Measurements from ENCODE around the gene XIRP2.

Gene XIRP2

GRCh38 chr2:167292430-167293171 is 404.3 kb downstream of the XIRP2 start, which contains the start of gene B3GALT1:
TSS of gene B3GALT1 (plus strand) at chr2:167293001.
- DNase-seq (ENCODE audit: low read depth): peak; percentile 95

GRCh38 chr2:167293172-167293781 is 405.0 kb downstream of the XIRP2 start:
- DNase-seq (ENCODE audit: low read depth): peak; percentile 30

DNA sequence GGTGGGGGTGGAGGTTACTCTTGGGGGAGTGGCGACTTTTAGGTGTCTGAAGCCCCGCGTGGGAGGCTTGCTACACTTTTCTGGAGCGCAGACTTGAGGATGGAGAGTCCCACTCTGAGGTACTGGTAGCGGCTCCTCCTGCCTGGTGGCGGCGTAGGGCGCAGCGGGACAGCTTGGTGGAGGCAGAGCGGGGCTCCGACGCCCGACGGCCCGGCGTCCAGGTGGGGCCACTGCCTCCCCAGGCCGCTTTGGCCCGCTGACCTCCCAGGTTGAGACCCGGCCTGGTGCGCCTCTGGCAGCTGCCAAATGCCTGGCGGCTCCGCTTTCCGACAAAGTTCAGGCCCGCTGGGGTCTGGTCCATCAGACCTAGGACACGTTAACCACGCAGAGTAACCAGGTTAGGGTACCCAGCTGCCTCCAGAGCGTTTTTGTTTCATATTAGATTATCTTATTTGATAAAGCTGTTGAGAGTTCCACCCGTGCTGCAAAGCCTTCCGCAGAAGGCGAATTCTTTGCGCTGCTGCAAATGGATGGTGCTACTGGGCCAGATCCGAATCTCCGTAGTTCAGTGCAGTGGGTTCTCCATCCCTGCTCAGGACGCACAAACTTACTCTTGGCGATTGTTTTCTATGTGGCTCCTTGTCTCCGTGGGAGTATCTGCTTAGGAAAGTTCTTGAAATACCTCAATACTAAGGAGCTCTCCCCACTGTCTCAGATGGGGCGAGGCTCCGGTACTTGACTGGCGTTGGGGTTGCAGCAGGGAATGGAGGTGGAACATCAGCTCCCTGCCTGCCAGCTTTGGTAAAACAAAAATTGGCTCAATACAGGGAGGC is 405.9 kb downstream of the XIRP2 start:
- peak; percentile 18 for DNase-seq (ENCODE audit: low read depth)

DNA sequence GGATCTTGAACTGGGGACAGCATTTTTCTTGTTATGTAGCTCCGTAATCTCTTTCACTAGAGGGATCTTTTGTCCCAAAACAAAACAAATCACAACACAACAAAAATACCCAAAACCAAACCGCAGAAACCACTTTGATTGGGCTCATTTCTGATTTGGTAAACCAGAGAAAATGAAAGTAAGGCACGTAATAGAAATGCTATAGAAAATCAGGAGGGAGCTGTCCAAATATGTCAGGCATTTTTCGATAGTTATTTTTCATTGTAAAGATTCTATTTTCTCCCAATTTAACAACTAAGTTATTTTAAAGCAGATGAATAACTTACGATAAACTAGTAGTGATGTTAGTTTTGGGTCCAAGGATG is 406.5 kb downstream of the XIRP2 start:
- no peak for DNase-seq (ENCODE audit: low read depth)

DNA sequence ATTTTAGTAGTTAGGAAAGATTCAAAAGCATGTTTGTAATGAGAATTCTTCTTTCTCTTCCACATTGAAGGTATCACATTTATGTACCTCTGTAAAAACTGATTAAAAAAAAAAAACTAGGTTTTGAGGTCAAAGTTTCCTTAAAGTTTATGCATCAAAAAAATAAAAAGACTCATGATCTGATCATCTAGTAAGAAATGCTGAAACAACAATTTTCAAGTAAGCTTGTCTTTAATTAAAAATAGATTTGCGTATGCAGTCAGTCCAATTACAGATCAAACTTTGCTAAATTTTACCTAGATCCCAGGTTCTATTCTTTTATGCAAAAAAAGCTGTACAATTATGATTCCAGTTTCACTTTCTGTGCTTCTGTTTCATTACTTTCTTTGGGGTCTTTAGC is 409.0 kb downstream of the XIRP2 start:
- no peak for DNase-seq (ENCODE audit: low read depth)

- no peak for DNase-seq (ENCODE audit: low read depth)
Observed at GRCh38 chr2:167298017-167298416, 409.7 kb downstream of the XIRP2 start.
